OCI-LY7 (cell line): Measurements from ENCODE around the gene INHBB. TPM values are rescaled to one million over a fixed set of nuclear protein-coding genes. Genes with fewer than 3 reads are reported as not detected.

Source experiments
- BruUV-seq: library from RNA; stranded (reverse); fragments of 400-500 nt; replicated peaks from 2 replicates; lab custom pipeline; 2021; lab: Mats Ljungman, UMichigan
- CTCF ChIA-PET: fragments of 300-600 bp; sonication (Branson Sonifier 250); formaldehyde crosslinking; loops from one replicate; lab custom pipeline; 2022; ENCODE audit warnings: antibody characterized with exemption; ENCODE audit not compliant: unreplicated experiment; lab: Charles Lee
- POLR2A ChIA-PET: fragments of 300-600 bp; sonication (Branson Sonifier 250); formaldehyde crosslinking; loops from one replicate; lab custom pipeline; 2022; ENCODE audit warnings: antibody characterized with exemption; lab: Charles Lee
- DNase-seq: peaks from one replicate; pipeline ENCODE4 v3.0.0-alpha.2; 2015; ENCODE audit warnings: low spot score
- H2AFZ ChIP-seq: fragments of 200-600 bp; sonication (generic), shearing (Covaris generic); 2 replicates; pipeline ENCODE4 v1.6.1; 2014; ENCODE audit warnings: mild to moderate bottlenecking, antibody characterized with exemption, low read length, moderate library complexity
- H3K27ac ChIP-seq: fragments of 200-600 bp; sonication (generic); 2 replicates; pipeline ENCODE4 v1.5.1; 2014; ENCODE audit warnings: mixed run types, low read depth, mild to moderate bottlenecking, moderate library complexity, low read length, inconsistent platforms; ENCODE audit not compliant: poor library complexity, severe bottlenecking
- H3K36me3 ChIP-seq: fragments of 200-600 bp; sonication (generic); 2 replicates; pipeline ENCODE4 v1.6.1; 2014; ENCODE audit warnings: mild to moderate bottlenecking, antibody characterized with exemption, low read length, moderate library complexity, mixed read lengths; ENCODE audit not compliant: insufficient read depth
- H3K4me1 ChIP-seq: fragments of 200-600 bp; sonication (generic); 2 replicates; pipeline ENCODE4 v1.5.1; 2014; ENCODE audit warnings: mild to moderate bottlenecking, low read length; ENCODE audit not compliant: insufficient read depth, poor library complexity, severe bottlenecking
- H3K4me2 ChIP-seq: fragments of 200-600 bp; sonication (generic); 2 replicates; pipeline ENCODE4 v1.6.1; 2014; ENCODE audit warnings: mild to moderate bottlenecking, low read length
- H3K4me3 ChIP-seq: fragments of 200-600 bp; sonication (generic); 2 replicates; pipeline ENCODE4 v1.5.1; 2014; ENCODE audit warnings: mild to moderate bottlenecking, low read depth, low read length; ENCODE audit not compliant: poor library complexity, severe bottlenecking
- H3K79me2 ChIP-seq: fragments of 200-600 bp; sonication (generic); 2 replicates; pipeline ENCODE4 v1.6.1; 2016; ENCODE audit warnings: low read depth, mild to moderate bottlenecking, low read length, moderate library complexity, mixed read lengths; ENCODE audit not compliant: insufficient read depth
- H3K9me2 ChIP-seq: fragments of 200-600 bp; sonication (generic); 2 replicates; pipeline ENCODE4 v1.6.1; 2016; ENCODE audit warnings: mild to moderate bottlenecking, low read length, mixed read lengths; ENCODE audit not compliant: insufficient read depth
- H3K9me3 ChIP-seq: fragments of 200-600 bp; sonication (generic); 2 replicates; pipeline ENCODE4 v1.6.1; 2014; ENCODE audit warnings: mild to moderate bottlenecking, mixed run types, low read length, mixed read lengths
- H4K20me1 ChIP-seq: fragments of 200-600 bp; sonication (generic); 2 replicates; pipeline ENCODE4 v1.6.1; 2014; ENCODE audit warnings: mild to moderate bottlenecking, antibody characterized with exemption, low read length, moderate library complexity, mixed read lengths; ENCODE audit not compliant: insufficient read depth
- CTCF ChIP-seq: fragments of 200-600 bp; sonication (generic); conservative IDR thresholded peaks from 2 replicates; pipeline ENCODE4 v1.5.1; 2014; ENCODE audit warnings: mild to moderate bottlenecking, antibody characterized with exemption, low read length, moderate library complexity, mixed read lengths
- EZH2phosphoT487 ChIP-seq: fragments of 200-600 bp; sonication (generic); IDR thresholded peaks from 2 replicates; pipeline ENCODE4 v1.6.1; 2018; ENCODE audit warnings: low read depth, borderline replicate concordance, mild to moderate bottlenecking, mixed run types, antibody characterized with exemption, low read length, moderate library complexity, mixed read lengths
- intact Hi-C: fragments of 100-400 bp; cut with micrococcal nuclease; formaldehyde crosslinking; loops from one replicate; pipeline ENCODE4 v1.10.0; 2022; ENCODE audit not compliant: unreplicated experiment
- total RNA-seq, 2 experiments: library from RNA; depleted of rRNA in 1 of 2; stranded (reverse); fragments of >200 nt in 1 of 2; shearing (Covaris generic) in 1 of 2; gene quantifications; 2 replicates each; pipeline ENCODE4 v1.2.3, GENCODE V29; 2014 to 2022

The INHBB gene
- total RNA-seq, 2 experiments from 2014 or later: not detected

DNA sequence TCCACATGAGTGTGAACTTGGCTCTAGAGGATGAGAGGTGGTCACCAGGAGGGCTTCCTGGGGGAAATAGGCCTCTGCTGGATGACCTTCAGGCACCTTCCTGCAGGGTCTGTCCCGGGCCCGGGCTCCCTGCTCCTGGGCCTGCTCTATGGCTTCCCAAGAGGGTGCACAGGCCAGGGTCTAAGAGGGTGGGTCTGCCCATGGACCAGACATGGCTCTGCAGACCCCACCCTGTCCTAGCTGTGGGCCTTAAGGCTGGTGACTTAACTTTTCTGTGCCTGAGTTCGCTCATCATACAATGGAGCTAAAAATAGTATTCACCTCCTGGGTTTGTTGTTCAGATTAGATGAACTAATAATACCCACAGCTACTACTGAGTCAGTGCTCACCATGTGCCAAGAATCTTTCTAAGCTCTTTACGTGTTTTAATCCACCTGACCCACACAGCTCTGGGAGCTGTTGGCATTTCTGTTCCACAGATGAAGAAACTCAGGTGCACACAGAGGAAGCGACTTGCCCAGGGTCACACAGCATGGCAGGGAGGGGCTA, 14.4 kb downstream of the INHBB start:
- no TSS peak for BruUV-seq
- no peaks in the 10 kb centered on the region for H3K36me3 ChIP-seq
- CTCF ChIA-PET: no interaction called here

GRCh38 chr2:120362926-120363325, 17.0 kb downstream of the INHBB start:
- intact Hi-C loops: no loop called here
- H3K4me1 ChIP-seq: no peaks in the 10 kb centered on the region
- ChIA-PET POLR2A (no interaction called here), CTCF (no interaction called here)
- H4K20me1 ChIP-seq: no peaks in the 10 kb centered on the region
- no peaks in the 10 kb centered on the region for H3K36me3 ChIP-seq
- BruUV-seq: no TSS peak
- H3K4me2 ChIP-seq: no peak overlapping the region
- H3K27ac ChIP-seq: no peak overlapping the region
- H3K79me2 ChIP-seq: no peaks in the 10 kb centered on the region
- no peak overlapping the region for H2AFZ ChIP-seq
- TF ChIP-seq EZH2phosphoT487 (no peak), CTCF (no peak)
- no peaks in the 10 kb centered on the region for H3K9me3 ChIP-seq
- H3K9me2 ChIP-seq: no peaks in the 10 kb centered on the region
- DNase-seq: no peak
- H3K4me3 ChIP-seq: no peak overlapping the region

More for the DNA sequence above, 14.4 kb downstream of the INHBB start:
- no peak overlapping the region for H2AFZ ChIP-seq
- no peak for TF ChIP-seq EZH2phosphoT487
- no peak overlapping the region for H3K4me3 ChIP-seq
- no peaks in the 10 kb centered on the region for H3K9me2 ChIP-seq
- no peaks in the 10 kb centered on the region for H3K4me1 ChIP-seq
- DNase-seq: no peak
- intact Hi-C loops: no loop called here
- POLR2A ChIA-PET: no interaction called here
- H3K79me2 ChIP-seq: no peaks in the 10 kb centered on the region
- H4K20me1 ChIP-seq: no peaks in the 10 kb centered on the region
- no peak overlapping the region for H3K27ac ChIP-seq
- H3K9me3 ChIP-seq: no peaks in the 10 kb centered on the region
- H3K4me2 ChIP-seq: no peak overlapping the region

DNA sequence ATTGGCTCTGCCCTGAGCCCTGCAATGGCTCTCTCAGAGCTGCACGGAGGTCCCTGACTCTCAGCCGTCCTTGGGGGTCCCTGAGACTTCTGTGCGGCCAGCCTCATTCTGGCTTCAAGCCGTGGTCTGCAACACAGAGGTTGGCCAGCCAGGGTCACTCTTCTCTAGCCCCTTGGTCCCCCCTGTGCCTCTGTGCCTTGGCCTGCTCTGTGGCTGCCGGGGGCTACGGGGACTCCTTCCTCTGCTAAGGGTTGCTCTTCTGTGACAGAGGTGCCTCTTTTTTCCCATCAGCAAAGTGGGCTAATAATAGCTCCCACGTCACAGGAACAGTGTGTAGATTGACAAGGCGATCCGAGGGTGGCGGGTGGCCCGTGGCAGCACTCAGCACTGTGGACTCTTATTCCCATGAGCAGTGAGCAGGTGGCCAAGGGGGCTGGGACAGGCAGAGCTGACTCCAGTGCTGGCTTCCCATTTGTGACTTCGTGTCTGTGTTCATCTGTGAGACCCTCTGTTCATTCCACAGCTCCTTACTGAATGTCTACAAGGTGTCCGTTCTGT, 19.4 kb downstream of the INHBB start:
- Histone ChIP-seq H3K4me3 (no peak overlapping the region), H3K9me2 (no peaks in the 10 kb centered on the region), H4K20me1 (no peaks in the 10 kb centered on the region), H3K79me2 (no peaks in the 10 kb centered on the region), H3K4me1 (no peaks in the 10 kb centered on the region), H3K9me3 (no peaks in the 10 kb centered on the region), H3K27ac (no peak overlapping the region), H3K36me3 (no peaks in the 10 kb centered on the region), H2AFZ (no peak overlapping the region), H3K4me2 (no peak overlapping the region)
- POLR2A ChIA-PET: no interaction called here
- intact Hi-C loops: no loop called here
- BruUV-seq: no TSS peak
- CTCF ChIA-PET: no interaction called here
- no peak for DNase-seq
- TF ChIP-seq EZH2phosphoT487: no peak
- no peak for TF ChIP-seq CTCF
